Measurements from ENCODE around the gene CBR1. TPM values are rescaled to one million over a fixed set of nuclear protein-coding genes. Genes with fewer than 3 reads are reported as not detected.

The CBR1 gene
- total and polyA plus RNA-seq, 2 donors (not counting 3 experiments of a cell fraction or from before 2014, with no cell fraction given) = 41.3 to 124 TPM

DNA sequence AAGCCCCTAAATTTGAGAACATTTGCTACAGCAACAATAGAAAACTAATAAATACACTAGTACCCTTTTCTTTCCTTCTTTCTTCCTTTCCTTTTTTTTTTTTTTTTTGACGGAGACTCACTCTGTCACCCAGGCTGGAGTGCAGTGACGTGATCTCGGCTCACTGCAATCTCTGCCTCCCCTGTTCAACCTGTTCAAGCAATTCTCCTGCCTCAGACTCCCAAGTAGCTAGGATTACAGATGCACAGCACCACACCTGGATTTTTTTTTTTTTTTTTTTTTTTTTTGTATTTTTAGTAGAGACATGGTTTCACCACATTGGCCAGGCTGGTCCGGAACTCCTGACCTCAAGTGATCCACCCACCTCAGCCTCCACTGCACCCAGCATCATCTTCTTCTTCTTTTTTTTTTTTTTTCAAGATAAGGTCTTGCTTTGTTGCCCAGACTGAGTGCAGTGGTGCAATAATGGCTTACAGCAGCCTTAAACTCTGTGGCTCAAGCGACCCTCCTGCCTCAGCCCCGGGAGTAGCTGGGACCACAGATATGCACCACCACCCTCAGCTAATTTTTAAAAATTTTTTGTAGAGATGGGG lies 45.4 kb downstream of the CBR1 start:
- FAIRE-seq (no peak), DNase-seq (ENCODE audit: low read depth, low spot score) (no peak)
- dilution Hi-C loops (cut with MboI; ENCODE audit: extremely low pct_ligation_motif_present, low sequenced_read_pairs) = no loop called here
- no peak for TF ChIP-seq GATA2 (IDR thresholded peaks at IDR 0.05; ENCODE audit: insufficient read depth, insufficient read length, low read depth, low read length)
- TF ChIP-seq MYC (IDR thresholded peaks at IDR 0.05; ENCODE audit: low read depth, low read length) = no peak
- no peak for TF ChIP-seq EZH2 (IDR thresholded peaks at IDR 0.05; ENCODE audit: borderline replicate concordance, low read depth, low read length, severe bottlenecking)
- no peak for TF ChIP-seq CTCF (IDR thresholded peaks at IDR 0.05; ENCODE audit: extremely low read depth in 1 of 2, insufficient read depth in 1 of 2, low read depth in 1 of 2, low read length in 2 of 2)
- TF ChIP-seq MAX (IDR thresholded peaks at IDR 0.05; ENCODE audit: insufficient read depth, insufficient read length) = no peak
- no peak for TF ChIP-seq FOS (IDR thresholded peaks at IDR 0.05; ENCODE audit: borderline replicate concordance, insufficient read depth, low read length)
- TF ChIP-seq POLR2A (IDR thresholded peaks at IDR 0.05; ENCODE audit: low read depth, low read length) = no peak
- TF ChIP-seq POLR2AphosphoS5 (IDR thresholded peaks at IDR 0.05; ENCODE audit: insufficient read depth, low read depth, low read length) = no peak
- no peak for TF ChIP-seq JUN (IDR thresholded peaks at IDR 0.05; ENCODE audit: borderline replicate concordance, insufficient read depth, insufficient read length, low read depth)
- intact Hi-C loops (cut with micrococcal nuclease) = no loop called here
- no peak overlapping the region for H3K27ac ChIP-seq (ENCODE audit: insufficient read depth, low read depth, low read length)
- no peaks in the 10 kb centered on the region for H3K36me3 ChIP-seq (ENCODE audit: control insufficient read depth in 2 of 2, extremely low read depth in 1 of 2, insufficient read depth in 2 of 2, low read length in 2 of 2)
- no peak overlapping the region for H3K9ac ChIP-seq (replicated peaks; ENCODE audit: extremely low read depth, insufficient read depth, low read length)
- H3K4me2 ChIP-seq (ENCODE audit: insufficient read depth, low read length) = no peak overlapping the region
- H4K20me1 ChIP-seq (replicated peaks; ENCODE audit: control insufficient read depth, extremely low read depth, insufficient read depth, low read length) = no peaks in the 10 kb centered on the region
- ChIA-PET CTCF (interaction anchor here (3.3 kb wide), 1 partner anchor 8 kb away, joined by 13 read pairs; no protein-coding TSS in a partner anchor), POLR2A (no interaction called here)
- no peak overlapping the region for H2AFZ ChIP-seq (ENCODE audit: low read depth, low read length)
- peaks cover 3 to 4% of the 10 kb centered on the region in 2 experiments for H3K27me3 ChIP-seq (ENCODE audit: control insufficient read depth in 2 of 2, insufficient read depth in 2 of 2, low read length in 2 of 2)
- no peaks in the 10 kb centered on the region for H3K9me1 ChIP-seq (replicated peaks; ENCODE audit: control insufficient read depth, extremely low read depth, insufficient read depth, low read length)
- BruUV-seq (replicated peaks) = no TSS peak
- H3K79me2 ChIP-seq (ENCODE audit: control insufficient read depth, insufficient read depth, low read length) = no peaks in the 10 kb centered on the region
- H3K4me1 ChIP-seq (ENCODE audit: control insufficient read depth, extremely low read depth, insufficient read depth, low read length) = no peaks in the 10 kb centered on the region
- no peaks in the 10 kb centered on the region for H3K9me3 ChIP-seq (replicated peaks; ENCODE audit: control insufficient read depth, insufficient read depth, low read length)
- H3K4me3 ChIP-seq (replicated peaks in 1 of 3; ENCODE audit: insufficient read depth in 1 of 3, low read depth in 1 of 3, low read length in 3 of 3) = no peak overlapping the region

All from endothelial cell of umbilical vein (primary cell).